ENCODE results near the gene XRCC4.
A peak's percentile ranks its signal among the peaks of the same experiment; 100 is the strongest.
"Not testable (repeated sequence)": the region's sequence is repeated elsewhere in the genome, so short reads cannot be mapped to it uniquely, and the experiment has no call there.

Gene XRCC4

DNA sequence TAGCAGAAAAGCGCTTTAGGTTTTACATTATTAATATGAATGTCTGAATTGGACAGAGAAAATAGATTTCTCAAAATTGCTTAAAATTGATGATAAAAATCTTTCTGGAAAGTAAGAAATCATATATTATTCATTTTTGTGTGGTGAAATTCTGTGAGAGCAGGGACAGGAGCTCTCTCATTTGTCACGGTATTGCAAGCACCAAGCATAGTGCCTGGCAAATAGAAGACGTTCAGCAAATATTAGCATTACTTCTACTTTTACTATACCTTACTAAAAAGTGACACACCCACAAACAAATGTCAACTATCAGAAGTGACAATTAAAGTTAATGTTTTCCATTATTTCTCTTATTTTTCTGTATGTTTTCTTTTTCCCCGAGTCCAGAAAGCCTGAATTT lies 69.1 kb downstream of the XRCC4 start:
- TF ChIP-seq, protein P1, sequence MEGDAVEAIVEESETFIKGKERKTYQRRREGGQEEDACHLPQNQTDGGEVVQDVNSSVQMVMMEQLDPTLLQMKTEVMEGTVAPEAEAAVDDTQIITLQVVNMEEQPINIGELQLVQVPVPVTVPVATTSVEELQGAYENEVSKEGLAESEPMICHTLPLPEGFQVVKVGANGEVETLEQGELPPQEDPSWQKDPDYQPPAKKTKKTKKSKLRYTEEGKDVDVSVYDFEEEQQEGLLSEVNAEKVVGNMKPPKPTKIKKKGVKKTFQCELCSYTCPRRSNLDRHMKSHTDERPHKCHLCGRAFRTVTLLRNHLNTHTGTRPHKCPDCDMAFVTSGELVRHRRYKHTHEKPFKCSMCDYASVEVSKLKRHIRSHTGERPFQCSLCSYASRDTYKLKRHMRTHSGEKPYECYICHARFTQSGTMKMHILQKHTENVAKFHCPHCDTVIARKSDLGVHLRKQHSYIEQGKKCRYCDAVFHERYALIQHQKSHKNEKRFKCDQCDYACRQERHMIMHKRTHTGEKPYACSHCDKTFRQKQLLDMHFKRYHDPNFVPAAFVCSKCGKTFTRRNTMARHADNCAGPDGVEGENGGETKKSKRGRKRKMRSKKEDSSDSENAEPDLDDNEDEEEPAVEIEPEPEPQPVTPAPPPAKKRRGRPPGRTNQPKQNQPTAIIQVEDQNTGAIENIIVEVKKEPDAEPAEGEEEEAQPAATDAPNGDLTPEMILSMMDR (IDR thresholded peaks at IDR 0.05; ENCODE audit: low read depth, low read length) = no peak
- H3K4me3 ChIP-seq (ENCODE audit: low read depth, low read length) = no peak overlapping the region
- in situ Hi-C loops (cut with HindIII; ENCODE audit: low sequenced_read_pairs) = no loop called here
- no peak for DNase-seq (ENCODE audit: low read depth, low spot score)

DNA sequence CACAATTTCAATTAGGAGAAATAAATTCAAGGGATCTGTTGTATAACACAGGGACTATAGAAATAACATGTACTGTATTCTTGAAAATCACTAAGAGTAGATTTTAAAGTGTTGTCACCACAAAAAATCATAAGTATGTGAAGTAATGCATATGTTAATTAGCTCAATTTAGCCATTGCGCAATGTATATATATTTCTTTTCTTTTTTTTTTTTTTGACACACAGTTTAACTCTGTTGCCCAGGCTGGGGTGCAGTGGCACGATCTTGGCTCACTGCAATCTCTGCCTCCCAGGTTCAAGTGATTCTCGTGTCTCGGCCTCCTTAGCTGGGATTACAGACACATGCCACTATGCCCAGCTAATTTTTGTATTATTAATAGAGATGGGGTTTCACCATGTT lies 70.2 kb downstream of the XRCC4 start:
- DNase-seq (ENCODE audit: low read depth, low spot score) = no peak
- H3K4me3 ChIP-seq (ENCODE audit: low read depth, low read length) = no peak overlapping the region
- TF ChIP-seq, protein P1 (IDR thresholded peaks at IDR 0.05; ENCODE audit: low read depth, low read length) = no peak
- in situ Hi-C loops (cut with HindIII; ENCODE audit: low sequenced_read_pairs) = no loop called here

DNA sequence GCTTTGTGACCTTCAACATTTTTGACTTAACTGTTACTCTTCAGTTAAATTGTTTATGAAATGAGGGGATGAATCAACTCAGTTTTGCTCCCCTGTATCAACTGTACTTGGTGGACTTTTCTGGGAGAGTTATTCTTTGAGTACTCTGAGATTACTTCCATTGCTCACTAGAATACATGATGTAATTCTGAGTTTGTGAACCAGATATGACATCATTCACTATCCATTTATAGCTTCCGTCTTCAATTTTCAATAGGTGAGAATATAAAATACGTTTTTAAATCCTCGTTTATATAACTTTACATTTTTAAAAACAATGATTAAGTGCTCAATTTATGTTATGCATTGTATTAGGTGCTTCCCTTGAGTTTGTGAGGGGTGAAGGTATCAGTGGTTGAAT lies 71.0 kb downstream of the XRCC4 start:
- TF ChIP-seq, protein P1 (IDR thresholded peaks at IDR 0.05; ENCODE audit: low read depth, low read length) = no peak
- no peak for DNase-seq (ENCODE audit: low read depth, low spot score)
- in situ Hi-C loops (cut with HindIII; ENCODE audit: low sequenced_read_pairs) = no loop called here
- no peak overlapping the region for H3K4me3 ChIP-seq (ENCODE audit: low read depth, low read length)

DNA sequence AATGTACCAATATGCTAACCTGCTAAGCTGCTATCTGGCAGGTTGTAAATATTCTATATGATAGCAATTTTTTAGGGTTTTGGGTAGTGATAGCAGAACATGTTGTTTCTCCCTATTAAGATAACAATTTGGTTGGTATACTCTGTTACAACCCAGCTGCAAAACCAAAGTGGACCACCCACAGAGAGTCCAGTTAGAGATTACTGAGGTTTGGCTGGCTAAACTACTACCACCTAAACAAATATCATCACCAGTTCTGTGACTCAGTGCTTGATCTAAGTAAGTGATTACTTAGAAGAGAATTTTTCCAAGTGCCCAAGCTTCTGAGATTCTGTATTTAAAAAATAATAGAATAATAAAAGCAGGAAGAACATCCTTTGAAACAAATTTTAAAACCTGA lies 72.3 kb downstream of the XRCC4 start:
- no peak overlapping the region for H3K4me3 ChIP-seq (ENCODE audit: low read depth, low read length)
- peak; percentile 79 for DNase-seq (ENCODE audit: low read depth, low spot score)
- in situ Hi-C loops (cut with HindIII; ENCODE audit: low sequenced_read_pairs) = no loop called here
- TF ChIP-seq, protein P1 (IDR thresholded peaks at IDR 0.05; ENCODE audit: low read depth, low read length) = no peak

DNA sequence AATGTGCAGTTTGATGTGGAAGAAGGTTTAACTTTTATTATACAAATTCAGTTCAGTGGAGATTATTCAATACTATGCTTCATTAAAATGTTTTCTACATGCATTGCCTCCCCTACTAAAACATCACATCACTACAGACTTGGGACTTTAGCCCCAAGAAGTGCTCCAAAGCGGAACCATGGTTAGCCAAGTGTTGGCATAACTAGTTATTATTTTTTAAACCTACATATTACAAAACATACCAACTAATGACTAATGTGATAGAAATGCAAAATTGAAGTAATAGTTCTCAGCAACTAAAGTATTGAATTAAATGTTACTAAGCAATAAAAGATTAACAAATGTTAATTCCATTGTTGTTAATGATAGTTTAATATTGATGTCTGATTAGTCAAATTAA lies 74.5 kb downstream of the XRCC4 start:
- TF ChIP-seq, protein P1 (IDR thresholded peaks at IDR 0.05; ENCODE audit: low read depth, low read length) = no peak
- in situ Hi-C loops (cut with HindIII; ENCODE audit: low sequenced_read_pairs) = no loop called here
- H3K4me3 ChIP-seq (ENCODE audit: low read depth, low read length) = no peak overlapping the region
- no peak for DNase-seq (ENCODE audit: low read depth, low spot score)

DNA sequence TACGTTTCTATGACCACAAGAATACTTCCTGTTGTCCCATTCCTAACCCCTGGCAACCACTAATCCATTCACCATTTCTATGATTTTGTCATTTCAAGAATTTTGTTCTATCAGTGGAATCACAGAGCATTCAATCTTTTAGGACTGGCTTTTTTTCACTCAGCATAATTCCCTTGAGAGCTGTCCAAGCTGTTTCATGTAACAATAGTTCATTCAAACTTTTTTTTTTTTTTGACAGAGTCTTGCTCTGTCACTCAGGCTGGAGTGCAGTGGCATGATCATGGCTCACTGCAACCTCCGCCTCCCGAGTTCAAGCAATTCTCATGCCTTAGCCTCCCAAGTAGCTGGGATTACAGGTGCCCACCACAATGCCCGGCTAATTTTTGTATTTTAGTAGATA lies 75.6 kb downstream of the XRCC4 start:
- DNase-seq (ENCODE audit: low read depth, low spot score); H3K4me3 ChIP-seq (ENCODE audit: low read depth, low read length); in situ Hi-C loops (cut with HindIII; ENCODE audit: low sequenced_read_pairs): not testable (repeated sequence)

DNA sequence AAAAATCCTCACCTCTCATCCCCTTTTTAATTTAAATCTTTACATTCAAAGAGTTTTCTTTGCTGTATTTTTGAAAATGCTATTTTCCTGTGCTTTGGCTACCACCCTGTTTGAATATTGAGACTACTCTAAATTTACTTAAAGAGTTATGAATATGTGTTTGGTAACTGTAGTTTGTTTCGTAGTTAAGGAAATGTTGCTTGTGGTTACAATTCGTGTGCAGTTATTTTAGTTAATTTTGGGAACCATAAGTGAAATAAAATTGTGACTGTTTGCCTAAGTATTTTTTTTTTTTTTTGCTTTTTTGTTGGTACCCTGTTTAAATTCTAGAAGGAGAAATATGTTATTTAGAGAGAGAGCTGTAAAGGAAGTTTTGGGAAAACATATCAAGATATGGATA lies 78.7 kb downstream of the XRCC4 start:
- H3K4me3 ChIP-seq (ENCODE audit: low read depth, low read length) = no peak overlapping the region
- TF ChIP-seq, protein P1 (IDR thresholded peaks at IDR 0.05; ENCODE audit: low read depth, low read length) = no peak
- in situ Hi-C loops (cut with HindIII; ENCODE audit: low sequenced_read_pairs) = no loop called here
- no peak for DNase-seq (ENCODE audit: low read depth, low spot score)

Data from astrocyte of the spinal cord (primary cell).